ENCODE results near the gene TTR. TPM values are rescaled to one million over a fixed set of nuclear protein-coding genes. Genes with fewer than 3 reads are reported as not detected.

The TTR gene
- not detected in 2 replicates for total RNA-seq

DNA sequence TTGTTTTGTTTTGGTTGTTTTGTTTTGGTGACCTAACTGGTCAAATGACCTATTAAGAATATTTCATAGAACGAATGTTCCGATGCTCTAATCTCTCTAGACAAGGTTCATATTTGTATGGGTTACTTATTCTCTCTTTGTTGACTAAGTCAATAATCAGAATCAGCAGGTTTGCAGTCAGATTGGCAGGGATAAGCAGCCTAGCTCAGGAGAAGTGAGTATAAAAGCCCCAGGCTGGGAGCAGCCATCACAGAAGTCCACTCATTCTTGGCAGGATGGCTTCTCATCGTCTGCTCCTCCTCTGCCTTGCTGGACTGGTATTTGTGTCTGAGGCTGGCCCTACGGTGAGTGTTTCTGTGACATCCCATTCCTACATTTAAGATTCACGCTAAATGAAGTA is at the start of gene TTR:
Gene TTR, plus strand, starts transcription at position 250 of the 400 bp plus-strand sequence. Its CDS starts 26 bp downstream, at position 276.
- DNase-seq (ENCODE audit: extremely low read depth, low read depth, low spot score), result no peak

DNA sequence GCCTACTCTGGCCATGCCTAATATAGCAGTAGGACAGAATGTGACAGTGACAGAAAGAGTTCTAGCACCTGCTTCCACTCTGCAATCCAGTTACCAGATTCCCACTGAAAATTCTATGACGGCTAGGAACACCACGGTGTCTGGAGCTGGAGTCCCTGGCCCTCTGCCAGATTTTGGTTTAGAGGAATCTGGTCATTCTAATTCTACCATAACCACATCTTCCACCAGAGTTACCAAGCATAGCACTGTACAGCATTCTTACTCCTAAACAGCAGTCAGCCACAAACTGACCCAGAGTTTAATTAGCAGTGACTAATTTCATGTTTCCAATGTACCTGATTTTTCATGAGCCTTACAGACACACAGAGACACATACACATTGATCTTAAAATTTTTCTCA is 45.2 kb upstream of the TTR start:
- no peak for DNase-seq (ENCODE audit: extremely low read depth, low read depth, low spot score)

- no peak for DNase-seq (ENCODE audit: extremely low read depth, low read depth, low spot score)
Measured at GRCh38 chr18:31548853-31549252, 42.8 kb upstream of the TTR start.

GRCh38 chr18:31549416-31549815 is 42.3 kb upstream of the TTR start:
- no peak for DNase-seq (ENCODE audit: extremely low read depth, low read depth, low spot score)

DNA sequence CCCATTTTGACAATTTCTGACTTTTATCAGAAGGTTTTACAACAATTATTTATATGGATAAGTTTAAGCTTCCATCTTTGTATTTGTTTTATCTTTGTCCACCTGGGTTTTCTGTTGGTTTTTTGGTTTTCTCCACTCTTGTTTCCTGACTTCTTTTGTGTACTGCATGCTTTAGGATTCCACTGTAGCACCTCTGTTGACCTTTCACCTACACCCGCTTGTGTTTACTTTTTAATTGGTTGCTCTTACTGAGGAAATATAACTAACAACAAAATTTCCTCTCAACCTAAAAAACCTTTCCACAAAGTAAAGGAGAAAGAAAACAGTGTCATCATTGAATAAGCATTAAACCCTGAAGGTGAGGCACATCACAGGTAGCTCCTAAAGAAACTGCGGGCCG is 39.8 kb upstream of the TTR start:
- no peak for DNase-seq (ENCODE audit: extremely low read depth, low read depth, low spot score)

DNA sequence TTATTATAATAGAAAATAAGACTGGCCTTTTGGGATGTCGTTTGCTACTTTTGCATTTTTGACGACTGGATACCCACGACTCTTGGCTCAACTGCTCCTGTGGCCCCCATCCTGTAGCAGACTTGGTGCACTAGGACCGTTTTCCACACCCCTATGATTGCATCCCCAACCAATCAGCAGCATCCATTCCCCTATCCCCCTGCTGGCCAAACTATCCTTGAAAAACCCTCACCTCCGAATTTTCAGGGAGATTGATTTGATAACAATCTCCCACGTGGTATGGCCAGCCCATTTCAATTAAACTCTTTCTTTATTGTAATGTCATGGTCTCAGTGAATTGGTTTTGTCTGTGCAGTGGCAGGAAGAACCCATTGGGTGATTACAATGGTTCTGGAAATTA is 37.9 kb upstream of the TTR start:
- no peak for DNase-seq (ENCODE audit: extremely low read depth, low read depth, low spot score)

DNA sequence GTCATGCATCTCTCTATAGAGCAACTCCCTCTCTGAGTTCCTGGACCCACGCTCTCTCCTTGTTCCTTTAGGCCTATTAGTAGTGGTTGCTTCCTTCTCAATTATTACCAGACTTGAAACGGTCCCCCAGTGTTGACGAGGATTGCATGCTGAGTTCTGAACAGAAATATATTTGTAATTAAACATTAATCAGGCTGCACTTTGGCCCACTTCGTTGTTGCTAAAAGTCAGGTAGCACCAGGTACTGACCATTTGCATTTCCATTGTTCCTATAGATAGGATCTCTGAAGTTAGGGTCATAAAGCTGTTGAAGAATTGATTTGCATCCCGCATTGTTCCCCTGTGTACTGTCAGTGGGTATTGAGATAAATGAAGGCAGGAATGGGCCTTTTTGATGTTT is 36.9 kb upstream of the TTR start:
- no peak for DNase-seq (ENCODE audit: extremely low read depth, low read depth, low spot score)

- peak; percentile 51 for DNase-seq (ENCODE audit: extremely low read depth, low read depth, low spot score)
Measured at GRCh38 chr18:31555971-31556747, 35.5 kb upstream of the TTR start.

DNA sequence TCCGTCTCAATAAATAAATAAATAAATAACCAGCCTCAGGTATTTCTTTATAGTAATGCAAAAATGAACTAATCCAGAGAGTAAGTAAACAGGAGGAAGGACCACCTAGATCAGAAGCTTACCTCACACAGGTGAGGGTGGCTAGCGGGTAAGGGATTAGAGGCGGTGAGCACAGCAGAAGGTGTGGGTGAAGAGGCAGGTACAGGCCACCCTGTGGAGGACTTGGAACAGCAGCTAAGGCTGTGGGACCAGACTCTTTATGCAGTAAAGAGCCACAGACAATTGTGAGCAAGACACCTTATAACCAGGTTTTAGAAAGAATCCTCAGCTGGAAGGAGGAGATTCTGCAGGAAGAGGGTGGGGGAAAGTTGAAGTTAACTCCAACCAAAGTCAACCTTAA is 34.2 kb upstream of the TTR start:
- no peak for DNase-seq (ENCODE audit: extremely low read depth, low read depth, low spot score)

DNA sequence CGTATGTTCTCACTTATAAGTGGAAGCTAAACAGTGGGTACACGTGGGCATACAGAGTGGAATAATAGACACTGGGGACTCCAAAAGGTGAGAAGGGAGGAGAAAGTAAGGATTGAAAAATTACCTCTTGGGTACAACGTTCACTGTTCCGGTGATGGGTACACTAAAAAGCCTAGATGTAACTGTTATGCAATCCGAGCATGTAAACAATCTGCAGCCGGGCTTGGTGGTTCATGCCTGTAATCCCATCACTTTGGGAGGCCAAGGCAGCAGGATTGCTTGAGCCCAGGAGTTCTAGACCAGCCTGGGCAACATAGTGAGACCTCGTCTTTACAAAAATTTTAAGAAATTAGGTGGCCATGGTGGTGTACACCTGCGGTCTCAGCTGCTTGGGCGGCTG is 33.1 kb upstream of the TTR start:
- DNase-seq (ENCODE audit: extremely low read depth, low read depth, low spot score), result no peak

GRCh38 chr18:31562726-31563125 is 29.0 kb upstream of the TTR start:
- no peak for DNase-seq (ENCODE audit: extremely low read depth, low read depth, low spot score)

DNA sequence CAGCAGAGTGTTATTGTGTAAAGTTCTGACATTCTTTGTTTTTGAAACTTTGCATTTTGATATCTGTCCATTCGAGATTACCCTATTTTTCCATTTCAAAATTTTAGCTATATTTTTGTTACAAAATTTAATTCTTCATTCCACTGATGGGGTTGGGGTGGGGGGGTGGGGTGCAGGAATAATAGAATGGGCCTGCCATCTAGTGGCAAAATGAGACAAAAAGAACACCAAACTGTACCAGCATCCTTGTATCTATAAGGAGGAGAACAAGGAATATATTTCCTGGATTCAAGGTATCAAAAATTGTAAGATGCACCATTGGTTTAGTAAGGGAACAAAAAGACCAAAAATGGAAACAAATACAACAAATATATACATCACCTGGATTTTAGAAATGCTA is 27.9 kb upstream of the TTR start:
- no peak for DNase-seq (ENCODE audit: extremely low read depth, low read depth, low spot score)

DNA sequence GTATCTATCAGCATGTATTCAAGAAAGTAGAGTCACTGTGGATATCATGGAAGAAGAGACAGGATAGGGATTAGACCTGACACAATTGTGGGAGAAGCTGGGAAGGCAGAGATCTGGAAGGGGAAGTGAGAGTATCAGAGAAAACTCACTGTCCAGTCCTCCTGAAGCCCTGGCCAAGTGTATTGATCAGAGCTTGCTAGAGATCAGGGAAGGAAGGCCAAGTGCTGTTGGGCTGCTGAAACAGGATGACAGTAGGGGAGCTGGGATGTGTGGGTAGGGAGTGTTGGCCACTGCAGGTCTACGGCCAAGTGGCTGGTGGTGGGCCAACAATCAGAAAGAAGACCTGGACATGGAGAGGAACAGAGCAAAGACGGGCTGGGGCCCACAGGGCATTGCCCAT is 26.3 kb upstream of the TTR start:
- DNase-seq (ENCODE audit: extremely low read depth, low read depth, low spot score), result no peak

- no peak for DNase-seq (ENCODE audit: extremely low read depth, low read depth, low spot score)
Measured at GRCh38 chr18:31565782-31566512, 25.7 kb upstream of the TTR start.

GRCh38 chr18:31566576-31567306 is 24.9 kb upstream of the TTR start:
- no peak for DNase-seq (ENCODE audit: extremely low read depth, low read depth, low spot score)

GRCh38 chr18:31572368-31572767 is 19.3 kb upstream of the TTR start:
- DNase-seq (ENCODE audit: extremely low read depth, low read depth, low spot score), result no peak

DNA sequence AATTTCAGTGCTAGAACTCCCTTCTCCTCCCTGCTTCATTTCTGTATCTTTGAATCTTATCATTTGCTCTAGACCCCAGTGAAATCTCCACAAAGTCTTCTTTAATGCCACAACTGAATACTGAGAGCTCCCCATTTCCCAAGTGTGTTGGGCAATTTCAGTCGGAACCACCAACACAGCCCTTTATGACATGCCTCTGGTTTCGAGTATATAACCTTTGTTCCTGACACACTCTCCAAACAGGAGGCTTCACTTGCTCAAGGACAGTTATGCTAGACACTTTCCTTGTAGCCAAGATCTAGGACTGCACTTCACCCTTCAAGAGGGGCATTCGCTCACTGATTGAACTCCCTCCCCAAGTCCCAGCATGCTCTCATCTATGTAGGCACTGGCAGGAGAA is 18.6 kb upstream of the TTR start:
- no peak for DNase-seq (ENCODE audit: extremely low read depth, low read depth, low spot score)

DNA sequence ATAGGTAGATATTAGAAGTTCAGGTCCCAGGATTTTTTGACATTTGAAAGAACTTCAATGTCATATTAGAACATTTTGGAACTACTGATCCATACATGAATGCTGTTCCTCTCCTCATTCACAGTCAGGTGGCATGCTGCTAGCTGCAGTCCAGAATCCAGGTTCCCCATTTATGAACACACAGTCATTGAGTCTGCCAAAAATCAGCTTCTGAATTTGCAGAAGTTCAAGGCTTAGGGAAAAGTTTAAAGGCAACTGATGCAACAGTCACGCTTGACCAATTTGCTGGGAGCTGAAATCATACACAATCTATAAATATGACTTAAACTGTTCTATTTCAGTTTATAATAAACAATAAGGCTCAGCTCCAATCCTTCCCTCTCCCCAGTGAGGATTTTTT is 17.3 kb upstream of the TTR start:
- DNase-seq (ENCODE audit: extremely low read depth, low read depth, low spot score), result no peak

- no peak for DNase-seq (ENCODE audit: extremely low read depth, low read depth, low spot score)
Measured at GRCh38 chr18:31575515-31576257, 16.0 kb upstream of the TTR start.

DNA sequence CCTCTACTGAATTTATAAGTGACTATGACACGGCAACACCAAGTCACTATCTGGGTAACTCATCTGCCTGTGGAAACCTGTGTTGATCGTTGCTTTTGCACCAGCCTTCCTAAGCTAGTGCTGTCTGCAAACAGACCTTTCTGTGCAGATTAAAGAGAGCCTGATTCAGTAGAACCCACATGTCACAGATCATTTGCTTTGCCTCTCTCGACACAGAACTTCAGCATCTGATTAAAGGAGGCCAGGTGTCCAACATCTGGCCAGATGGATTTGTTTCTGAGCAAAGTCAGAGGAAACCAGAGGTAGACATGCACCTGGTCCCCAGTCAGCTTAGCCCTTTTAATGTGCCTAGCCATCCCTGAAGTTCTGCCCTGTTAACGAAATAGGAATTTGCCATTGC is 15.0 kb upstream of the TTR start:
- no peak for DNase-seq (ENCODE audit: extremely low read depth, low read depth, low spot score)

GRCh38 chr18:31577195-31577594 is 14.5 kb upstream of the TTR start:
- no peak for DNase-seq (ENCODE audit: extremely low read depth, low read depth, low spot score)

Data from glomerular endothelial cell (primary cell).